Activated naive CD8-positive, alpha-beta T cell treated with anti-CD3 and anti-CD28 coated beads, Interleukin-2, amount 50 U/mL, for 24 hours (primary cell): ENCODE measurements around the gene RAN.
A peak's percentile ranks its signal among the peaks of the same experiment; 100 is the strongest.

Source experiments
- ATAC-seq: fragments of 150-1000 bp; cut with Tn5 transposase; one replicate; pipeline ENCODE4 v1.10.0; 2021
- DNase-seq: peaks from one replicate; pipeline ENCODE4 v3.0.0; 2021
- H3K27ac Mint-ChIP-seq: one replicate; pipeline ENCODE4 v1.8.0; 2021; ENCODE audit warnings: mild to moderate bottlenecking, mixed read lengths
- H3K27me3 Mint-ChIP-seq: one replicate; pipeline ENCODE4 v1.8.0; 2021; ENCODE audit warnings: mixed read lengths
- H3K36me3 Mint-ChIP-seq: one replicate; pipeline ENCODE4 v1.8.0; 2021; ENCODE audit warnings: low read depth, mixed read lengths
- H3K4me1 Mint-ChIP-seq: one replicate; pipeline ENCODE4 v1.8.0; 2021; ENCODE audit warnings: mixed read lengths
- H3K4me3 Mint-ChIP-seq: one replicate; pipeline ENCODE4 v1.8.0; 2021; ENCODE audit warnings: mild to moderate bottlenecking, moderate library complexity, mixed read lengths
- H3K9me3 Mint-ChIP-seq: one replicate; pipeline ENCODE4 v1.8.0; 2021; ENCODE audit warnings: mixed read lengths

Gene RAN

DNA sequence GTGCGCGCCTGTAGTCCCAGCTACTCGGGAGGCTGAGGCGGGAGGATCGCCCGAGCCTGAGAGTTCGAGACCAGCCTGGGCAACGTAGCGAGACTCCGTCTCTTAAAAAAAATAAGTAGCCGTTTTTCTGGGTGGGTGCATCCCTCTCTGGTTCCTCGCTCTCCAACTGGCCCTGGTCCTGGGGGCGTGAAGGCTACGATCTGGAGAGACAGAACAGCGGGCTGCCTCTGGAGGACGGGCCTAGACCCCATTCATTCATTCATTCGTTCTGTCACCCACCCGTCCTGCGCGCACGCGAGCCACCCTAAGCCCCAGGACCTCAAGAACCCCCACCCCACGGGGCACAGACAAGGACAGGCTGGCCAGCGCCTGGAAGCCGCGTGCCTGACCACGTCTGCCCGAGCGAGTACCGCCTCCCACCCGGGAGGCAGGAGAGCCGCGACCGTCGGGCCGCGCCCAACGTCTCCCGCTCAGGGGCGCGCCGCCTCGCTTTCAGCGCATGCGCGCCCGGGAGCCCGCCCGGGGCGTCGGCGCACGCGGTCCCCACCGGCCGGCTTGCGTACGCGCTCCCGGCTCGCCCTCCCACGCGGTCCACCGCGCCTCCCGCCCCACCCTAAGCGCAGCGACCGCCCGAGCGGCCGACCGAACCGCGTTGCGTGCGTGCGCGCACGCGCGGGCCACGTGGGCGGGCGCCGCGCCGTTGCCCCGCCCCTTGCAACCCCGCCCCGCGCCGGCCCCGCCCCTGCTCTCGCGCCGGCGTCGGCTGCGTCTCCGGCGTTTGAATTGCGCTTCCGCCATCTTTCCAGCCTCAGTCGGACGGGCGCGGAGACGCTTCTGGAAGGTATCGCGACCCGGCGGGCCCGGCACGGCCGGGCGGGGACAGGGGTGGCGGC lies at the start of gene RAN:
RAN (plus strand) TSS at position 781 of the 893 bp plus-strand sequence. CDS start 528 bp downstream, outside the sequence.
- peak within 1 kb of the TSS; percentile 100 for H3K4me3 Mint-ChIP-seq
- H3K27me3 Mint-ChIP-seq, result no peaks in the 10 kb centered on the region
- peak within 1 kb of the TSS; percentile 100 for H3K27ac Mint-ChIP-seq
- peak; percentile 73 for ATAC-seq
- H3K36me3 Mint-ChIP-seq, result peaks cover 42% of the 10 kb centered on the region
- no peaks in the 10 kb centered on the region for H3K9me3 Mint-ChIP-seq
- DNase-seq, result peak; percentile 94
- peaks cover 70% of the 10 kb centered on the region for H3K4me1 Mint-ChIP-seq

DNA sequence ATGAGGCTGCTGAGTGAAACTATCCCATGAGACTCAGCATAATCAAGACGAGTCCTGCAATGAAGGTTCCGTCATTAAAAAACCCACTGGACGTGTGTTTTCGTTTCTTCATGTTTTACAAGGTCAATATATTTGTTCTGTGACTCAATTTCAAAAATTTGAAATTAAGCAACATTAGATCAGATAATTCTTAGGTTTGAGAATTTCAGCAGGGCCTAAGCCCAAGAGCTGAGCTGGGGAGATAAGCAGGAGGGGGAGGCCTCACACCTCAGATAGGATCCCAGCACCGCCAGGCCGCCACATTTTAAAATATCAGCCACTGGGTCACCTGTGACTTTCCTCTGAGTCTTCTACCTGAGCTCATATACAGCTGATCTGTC lies 46.1 kb upstream of the RAN start:
- no peaks in the 10 kb centered on the region for H3K27me3 Mint-ChIP-seq
- ATAC-seq, result no peak
- no peak overlapping the region for H3K4me3 Mint-ChIP-seq
- H3K36me3 Mint-ChIP-seq, result peaks cover 19% of the 10 kb centered on the region
- DNase-seq, result no peak
- no peaks in the 10 kb centered on the region for H3K9me3 Mint-ChIP-seq
- no peak overlapping the region for H3K27ac Mint-ChIP-seq
- peaks cover 20% of the 10 kb centered on the region for H3K4me1 Mint-ChIP-seq

DNA sequence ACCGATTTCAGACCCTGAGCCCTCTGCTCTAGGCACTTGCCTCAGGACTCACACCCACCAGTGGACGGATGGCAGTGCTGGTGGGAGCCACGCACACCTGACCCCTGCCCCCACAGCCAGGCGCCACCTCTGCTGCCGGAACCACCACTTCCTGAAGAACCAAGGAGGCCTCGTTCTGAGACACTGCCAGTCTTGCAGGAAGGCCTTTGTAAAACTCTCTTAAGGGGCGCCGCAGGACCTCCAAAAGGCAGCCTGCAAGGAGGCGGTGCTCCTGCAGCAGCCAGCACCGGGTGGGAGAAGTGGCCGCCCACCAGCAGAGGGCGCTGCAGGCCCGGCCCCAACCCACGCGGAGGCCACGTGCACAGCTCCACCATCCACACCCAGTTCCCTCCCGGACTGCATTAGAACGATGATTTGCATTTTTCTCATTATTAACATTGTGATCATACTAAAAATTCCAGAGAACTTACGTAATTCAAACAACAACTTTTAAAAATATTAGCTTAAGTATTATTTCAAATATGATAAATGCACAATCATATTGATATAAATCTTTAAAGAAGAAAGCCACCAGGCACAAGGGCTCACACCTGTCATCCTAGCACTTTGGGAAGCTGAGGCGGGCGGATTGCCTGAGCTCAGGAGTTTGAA lies 45.6 kb upstream of the RAN start:
- Mint-ChIP-seq H3K36me3 (peaks cover 17% of the 10 kb centered on the region), H3K4me3 (no peak overlapping the region), H3K4me1 (peaks cover 20% of the 10 kb centered on the region), H3K27ac (no peak overlapping the region), H3K27me3 (no peaks in the 10 kb centered on the region), H3K9me3 (no peaks in the 10 kb centered on the region)
- peak; percentile 84 for DNase-seq
- peak; percentile 94 for ATAC-seq

DNA sequence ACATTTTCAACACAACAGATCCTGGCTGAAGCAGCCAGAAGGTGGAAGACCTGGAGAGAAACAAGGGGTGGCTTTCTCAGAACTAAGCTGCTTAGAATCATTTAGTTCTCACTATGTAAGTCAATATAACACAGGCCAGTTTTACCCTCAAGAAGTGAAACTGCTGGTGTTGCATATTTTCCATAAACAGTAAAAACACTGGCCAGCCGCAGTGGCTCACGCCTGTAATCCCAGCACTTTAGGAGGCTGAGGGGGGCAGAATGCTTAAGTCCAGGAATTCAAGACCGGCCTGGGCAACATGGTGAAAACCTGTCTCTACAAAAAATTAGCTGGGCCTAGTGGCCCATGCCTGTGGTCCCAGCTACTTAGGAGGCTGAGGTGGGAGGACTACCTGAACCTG lies 44.4 kb upstream of the RAN start:
- peaks cover 17% of the 10 kb centered on the region for H3K36me3 Mint-ChIP-seq
- no peak overlapping the region for H3K4me3 Mint-ChIP-seq
- no peaks in the 10 kb centered on the region for H3K27me3 Mint-ChIP-seq
- ATAC-seq (peak; percentile 30), DNase-seq (no peak)
- peak overlapping the region; percentile 25 for H3K27ac Mint-ChIP-seq
- H3K4me1 Mint-ChIP-seq, result peaks cover 24% of the 10 kb centered on the region
- no peaks in the 10 kb centered on the region for H3K9me3 Mint-ChIP-seq

DNA sequence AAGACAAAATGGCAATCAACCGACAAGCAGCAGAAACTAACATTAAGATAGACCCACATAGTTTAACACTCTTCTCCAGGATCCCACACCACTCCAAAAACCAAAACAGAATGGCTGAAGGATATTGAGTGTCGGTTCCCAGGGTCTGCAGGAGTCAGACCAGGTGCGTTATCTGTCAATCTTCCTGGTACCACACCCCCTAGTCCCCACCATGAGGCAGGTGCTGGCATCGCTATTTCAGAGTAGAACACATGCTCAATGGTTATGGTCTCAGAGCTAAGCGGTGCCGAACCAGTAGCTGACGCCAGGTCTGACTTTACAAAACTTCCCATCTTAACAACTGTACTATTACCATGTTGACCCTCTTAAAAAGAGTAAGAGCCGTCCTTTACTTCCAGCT lies 43.0 kb upstream of the RAN start:
- Mint-ChIP-seq H3K4me3 (no peak overlapping the region), H3K9me3 (no peaks in the 10 kb centered on the region), H3K36me3 (peaks cover 10% of the 10 kb centered on the region), H3K27me3 (no peaks in the 10 kb centered on the region), H3K27ac (peak overlapping the region; percentile 14), H3K4me1 (peaks cover 32% of the 10 kb centered on the region)
- no peak for DNase-seq
- no peak for ATAC-seq

DNA sequence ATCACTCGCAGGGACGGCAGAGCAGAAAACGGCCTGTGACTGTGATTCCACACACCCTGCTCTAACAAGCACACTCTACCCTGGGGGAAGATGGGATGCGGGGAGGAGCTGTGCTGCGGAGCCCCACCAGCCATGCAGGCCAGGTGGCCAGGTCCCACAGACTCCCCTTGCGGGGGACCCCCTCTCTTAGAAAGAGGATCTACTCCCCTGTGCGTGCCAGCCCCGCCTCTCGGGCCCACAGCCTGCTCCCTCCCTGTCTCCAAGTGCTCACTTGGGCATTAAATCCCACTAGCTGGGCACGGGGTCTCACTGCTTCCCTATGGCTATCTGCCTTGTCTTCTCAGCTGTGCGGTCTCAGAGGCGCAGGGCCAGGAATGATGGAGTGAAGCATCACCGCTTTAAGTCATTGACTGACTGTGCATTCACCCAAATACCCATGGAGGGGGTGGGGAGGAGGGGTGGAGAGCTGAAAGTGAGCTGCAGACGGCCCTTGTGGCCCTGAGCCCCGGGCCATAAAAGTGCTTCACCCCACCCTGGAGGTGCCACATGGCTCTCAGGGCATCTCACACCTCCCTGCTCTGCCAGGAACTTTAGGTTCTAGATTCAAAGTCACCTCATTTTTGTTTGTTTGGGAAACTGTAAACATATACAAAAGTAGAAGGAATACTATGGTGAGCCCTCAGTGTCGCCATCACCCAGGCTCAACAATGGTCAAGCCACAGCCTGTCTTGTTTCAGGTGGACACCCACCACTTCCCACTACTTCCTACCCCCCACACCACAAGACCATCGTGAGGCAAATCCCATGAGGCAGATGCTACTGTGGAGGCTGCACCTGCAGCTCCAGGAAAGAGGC lies 42.2 kb upstream of the RAN start:
- Mint-ChIP-seq H3K4me3 (no peak overlapping the region), H3K9me3 (no peaks in the 10 kb centered on the region), H3K27ac (peak overlapping the region; percentile 14), H3K4me1 (peaks cover 32% of the 10 kb centered on the region), H3K36me3 (peaks cover 10% of the 10 kb centered on the region), H3K27me3 (no peaks in the 10 kb centered on the region)
- DNase-seq (no peak), ATAC-seq (no peak)

DNA sequence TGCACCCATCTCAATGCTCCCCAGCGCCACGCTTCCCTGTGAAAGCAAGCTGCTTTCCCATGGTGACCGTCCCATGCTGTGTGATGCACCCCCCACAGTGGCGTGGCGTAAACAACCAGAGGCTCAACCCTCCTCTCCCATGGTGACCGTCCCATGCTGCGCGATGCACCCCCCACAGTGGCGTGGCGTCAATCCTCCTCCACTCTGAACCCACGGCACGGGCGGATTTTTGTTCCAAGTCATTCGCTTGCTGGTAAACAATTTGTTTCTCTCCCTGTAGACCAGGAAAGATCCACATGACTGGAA lies 41.7 kb upstream of the RAN start:
- ATAC-seq (no peak), DNase-seq (no peak)
- peaks cover 32% of the 10 kb centered on the region for H3K4me1 Mint-ChIP-seq
- H3K27me3 Mint-ChIP-seq, result no peaks in the 10 kb centered on the region
- H3K4me3 Mint-ChIP-seq, result no peak overlapping the region
- H3K27ac Mint-ChIP-seq, result no peak overlapping the region
- H3K9me3 Mint-ChIP-seq, result no peaks in the 10 kb centered on the region
- peaks cover 9% of the 10 kb centered on the region for H3K36me3 Mint-ChIP-seq

DNA sequence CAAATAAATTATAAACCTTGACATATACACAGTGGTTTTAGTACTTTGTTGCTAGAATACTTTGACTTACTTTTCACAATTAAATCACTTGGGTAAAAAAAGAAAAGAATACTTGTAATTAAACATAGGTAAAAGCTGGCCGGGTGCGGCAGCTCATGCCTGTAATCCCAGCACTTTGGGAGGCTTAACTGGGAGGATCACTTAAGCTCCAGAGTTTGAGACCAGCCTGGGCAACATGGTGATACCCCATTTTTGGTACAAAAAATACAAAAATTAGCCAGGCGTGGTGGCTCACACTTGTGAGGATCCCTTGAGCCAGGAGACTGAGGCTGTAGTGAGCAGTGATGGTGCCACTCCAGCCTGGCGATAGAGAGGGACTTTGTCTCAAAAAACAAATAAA lies 40.6 kb upstream of the RAN start:
- no peaks in the 10 kb centered on the region for H3K9me3 Mint-ChIP-seq
- H3K36me3 Mint-ChIP-seq, result peaks cover 4% of the 10 kb centered on the region

DNA sequence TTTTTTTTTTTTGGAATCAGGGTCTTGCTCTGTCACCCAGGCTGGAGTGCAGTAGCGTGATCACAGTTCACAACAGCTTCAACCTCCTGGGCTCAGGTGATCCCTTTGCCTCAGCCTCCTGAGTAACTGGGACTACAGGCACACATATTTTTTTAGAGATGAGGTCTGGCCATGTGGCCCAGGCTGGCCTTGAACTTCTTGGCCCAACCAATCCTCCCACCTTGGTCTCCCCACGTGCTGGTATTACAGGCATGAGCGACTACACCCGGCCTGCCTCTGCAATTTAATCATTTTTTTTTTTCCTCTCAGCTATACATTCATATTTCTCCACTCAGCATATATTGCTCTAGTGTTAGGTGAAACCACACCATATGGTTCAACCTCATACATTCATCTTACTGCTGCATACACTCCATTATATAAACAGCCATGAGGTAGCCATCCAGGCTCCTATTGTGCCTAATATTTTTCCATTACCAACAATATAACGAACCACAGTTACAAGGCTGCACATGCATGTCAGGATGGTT lies 39.9 kb upstream of the RAN start:
- Mint-ChIP-seq H3K4me1 (peaks cover 34% of the 10 kb centered on the region), H3K27ac (no peak overlapping the region), H3K9me3 (no peaks in the 10 kb centered on the region), H3K36me3 (peaks cover 3% of the 10 kb centered on the region), H3K4me3 (no peak overlapping the region), H3K27me3 (no peaks in the 10 kb centered on the region)
- DNase-seq (no peak), ATAC-seq (no peak)

More for the DNA sequence above, 40.6 kb upstream of the RAN start:
- no peak overlapping the region for H3K4me3 Mint-ChIP-seq
- H3K27me3 Mint-ChIP-seq, result no peaks in the 10 kb centered on the region
- no peak for ATAC-seq
- DNase-seq, result no peak
- H3K4me1 Mint-ChIP-seq, result peaks cover 35% of the 10 kb centered on the region
- H3K27ac Mint-ChIP-seq, result no peak overlapping the region

DNA sequence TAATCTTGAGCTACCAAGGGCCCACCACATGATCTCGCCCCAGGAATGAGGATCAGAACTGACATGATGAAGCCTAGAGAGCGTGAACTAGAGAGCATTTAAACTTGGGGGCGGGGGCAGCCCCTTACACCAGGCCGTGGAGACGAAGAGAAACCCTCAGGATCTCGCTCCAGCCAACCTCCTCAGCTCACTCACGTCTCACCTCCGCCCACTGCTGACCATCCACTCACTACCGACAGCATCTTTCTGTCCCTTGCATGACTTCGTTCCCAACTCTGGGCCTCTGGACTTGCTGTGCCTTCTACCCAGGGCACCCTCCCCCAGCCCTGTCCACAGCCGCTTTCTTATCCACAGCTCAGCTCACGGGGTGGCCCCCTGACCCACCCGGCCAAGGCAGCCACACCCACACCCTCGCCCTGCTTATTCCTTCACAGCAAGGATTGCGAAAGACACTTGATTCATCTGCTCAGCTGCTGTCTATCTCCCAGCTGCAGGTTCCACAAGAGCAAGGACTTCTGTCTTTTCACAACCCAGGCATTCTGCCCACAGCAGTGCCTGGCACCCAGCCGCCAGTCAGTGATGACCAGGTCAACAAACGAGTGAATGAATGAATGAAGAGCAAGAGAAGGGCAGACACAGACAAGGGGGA lies 39.2 kb upstream of the RAN start:
- Mint-ChIP-seq H3K9me3 (no peaks in the 10 kb centered on the region), H3K27ac (peak overlapping the region; percentile 40), H3K4me1 (peaks cover 30% of the 10 kb centered on the region), H3K27me3 (no peaks in the 10 kb centered on the region), H3K36me3 (peaks cover 3% of the 10 kb centered on the region), H3K4me3 (no peak overlapping the region)
- DNase-seq (no peak), ATAC-seq (peak; percentile 59)

DNA sequence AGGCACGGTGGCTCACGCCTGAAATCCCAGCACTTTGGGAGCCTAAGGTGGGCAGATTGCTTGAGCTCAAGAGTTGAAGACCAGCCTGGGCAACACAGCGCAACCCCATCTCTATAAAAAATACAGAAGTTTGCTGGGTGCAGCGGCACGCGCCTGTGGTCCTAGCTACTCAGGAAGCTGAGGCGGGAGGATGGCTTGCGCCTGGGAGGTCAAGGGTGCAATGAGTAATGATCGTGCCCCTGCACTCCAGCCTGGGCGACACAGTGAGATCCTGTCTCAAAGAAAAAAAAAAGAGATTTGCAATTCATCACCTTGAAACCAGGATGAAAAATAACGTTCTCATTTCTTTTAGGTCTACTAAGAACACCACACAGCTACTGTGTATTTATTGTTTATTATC lies 36.9 kb upstream of the RAN start:
- Mint-ChIP-seq H3K4me3 (no peak overlapping the region), H3K27me3 (no peaks in the 10 kb centered on the region), H3K27ac (no peak overlapping the region), H3K9me3 (peaks cover 4% of the 10 kb centered on the region), H3K4me1 (peaks cover 43% of the 10 kb centered on the region), H3K36me3 (peaks cover 3% of the 10 kb centered on the region)
- ATAC-seq (no peak), DNase-seq (no peak)

DNA sequence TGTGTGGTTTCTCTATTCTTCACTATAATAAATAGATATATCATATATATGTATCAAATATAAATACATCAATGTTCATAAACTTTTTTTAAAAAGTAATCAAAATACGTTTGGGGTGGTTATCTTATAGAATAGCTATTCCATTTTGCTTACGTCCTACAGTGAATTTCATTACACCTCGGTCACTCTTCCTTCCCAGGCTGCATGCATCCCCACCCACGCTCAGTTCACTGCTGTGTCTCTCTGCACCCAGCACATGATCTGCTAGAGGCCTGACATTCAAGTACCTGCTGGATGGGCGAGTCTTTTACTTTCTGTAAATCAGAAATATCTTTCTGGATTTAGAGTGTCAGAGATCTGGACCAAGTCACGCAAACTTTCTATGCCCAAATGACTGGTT lies 36.4 kb upstream of the RAN start:
- peaks cover 41% of the 10 kb centered on the region for H3K4me1 Mint-ChIP-seq
- no peak for ATAC-seq
- no peak for DNase-seq
- H3K36me3 Mint-ChIP-seq, result peaks cover 3% of the 10 kb centered on the region
- no peaks in the 10 kb centered on the region for H3K27me3 Mint-ChIP-seq
- H3K27ac Mint-ChIP-seq, result no peak overlapping the region
- no peak overlapping the region for H3K4me3 Mint-ChIP-seq
- peaks cover 4% of the 10 kb centered on the region for H3K9me3 Mint-ChIP-seq

DNA sequence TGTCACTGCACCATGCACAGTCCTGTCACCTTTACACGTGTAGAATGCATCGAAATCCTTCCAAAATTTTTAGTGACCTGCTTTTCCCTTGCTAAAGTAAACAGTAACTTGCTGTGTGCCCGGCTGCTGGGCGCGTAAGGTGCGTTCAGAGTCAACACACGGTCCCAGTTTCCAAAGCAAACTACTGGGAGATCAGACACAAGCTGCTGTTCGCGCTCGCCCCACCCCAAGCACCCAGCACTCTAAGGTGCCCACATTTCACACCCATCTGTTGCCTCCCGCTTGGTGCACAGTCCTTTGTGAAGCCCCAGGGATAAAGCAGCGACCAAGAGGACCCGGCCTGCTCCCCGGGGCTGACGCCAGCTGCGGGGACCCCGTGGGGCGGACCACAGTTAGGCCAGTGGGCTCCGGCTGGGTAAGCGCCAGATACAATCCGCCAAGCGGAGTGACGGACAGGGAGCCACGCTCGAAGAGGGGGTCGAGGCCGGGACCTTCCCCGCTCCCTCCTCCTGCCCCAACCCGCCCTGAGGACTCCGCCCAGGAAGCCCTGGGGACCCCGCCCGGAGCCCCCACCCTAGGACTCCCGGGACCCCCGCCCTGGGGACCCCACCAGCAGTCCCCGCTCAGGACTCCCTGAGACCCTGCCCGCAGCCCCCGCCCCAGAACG lies 33.4 kb upstream of the RAN start:
- peaks cover 29% of the 10 kb centered on the region for H3K4me1 Mint-ChIP-seq
- ATAC-seq (peak; percentile 25), DNase-seq (no peak)
- H3K27me3 Mint-ChIP-seq, result no peaks in the 10 kb centered on the region
- no peak overlapping the region for H3K27ac Mint-ChIP-seq
- H3K36me3 Mint-ChIP-seq, result peaks cover 3% of the 10 kb centered on the region
- H3K4me3 Mint-ChIP-seq, result peak overlapping the region; percentile 79
- H3K9me3 Mint-ChIP-seq, result peaks cover 4% of the 10 kb centered on the region
